Neural cell (in vitro differentiated cells): Measurements from ENCODE around the gene AGBL1. TPM values are rescaled to one million over a fixed set of nuclear protein-coding genes. Genes with fewer than 3 reads are reported as not detected.

Experiments
- H2AFZ ChIP-seq: fragments of 200-600, 300-800 bp; sonication (generic), shearing (Covaris generic); 2 replicates; pipeline ENCODE4 v1.6.0; 2014; ENCODE audit warnings: low read depth, mild to moderate bottlenecking, antibody characterized with exemption, low read length, moderate library complexity
- H3F3A ChIP-seq: fragments of 200-600 bp; shearing (Covaris generic); 2 replicates; pipeline ENCODE4 v1.6.1; 2016; ENCODE audit warnings: mild to moderate bottlenecking, moderate library complexity, mixed read lengths, antibody characterized with exemption, low read length; ENCODE audit not compliant: insufficient read depth, poor library complexity, severe bottlenecking
- H3K27ac ChIP-seq: fragments of 200-600, 300-800 bp; sonication (generic), shearing (Covaris generic); 2 replicates; pipeline ENCODE4 v1.5.1; 2014; ENCODE audit warnings: mild to moderate bottlenecking, low read length, moderate library complexity
- H3K27me3 ChIP-seq: fragments of 300-800, 200-600 bp; sonication (generic), shearing (Covaris generic); 2 replicates; pipeline ENCODE4 v1.6.0; 2014; ENCODE audit warnings: mild to moderate bottlenecking, low read depth, low read length, moderate library complexity; ENCODE audit not compliant: insufficient read depth
- H3K36me3 ChIP-seq: fragments of 300-800, 200-600 bp; sonication (generic), shearing (Covaris generic); 2 replicates; pipeline ENCODE4 v1.5.1; 2014; ENCODE audit warnings: mild to moderate bottlenecking, antibody characterized with exemption, low read length, moderate library complexity; ENCODE audit not compliant: insufficient read depth
- H3K4me2 ChIP-seq: fragments of 300-800, 200-600 bp; sonication (generic), shearing (Covaris generic); 2 replicates; pipeline ENCODE4 v1.6.0; 2014; ENCODE audit warnings: mild to moderate bottlenecking, low read length
- H3K4me3 ChIP-seq: fragments of 300-800, 200-600 bp; sonication (generic), shearing (Covaris generic); 2 replicates; pipeline ENCODE4 v1.5.1; 2014; ENCODE audit warnings: mild to moderate bottlenecking, low read length, moderate library complexity
- H3K79me2 ChIP-seq: fragments of 200-600 bp; shearing (Covaris generic); replicated peaks from 2 replicates; pipeline ENCODE4 v1.6.0; 2014; ENCODE audit warnings: mild to moderate bottlenecking, low read length, moderate library complexity; ENCODE audit not compliant: insufficient read depth
- H3K9ac ChIP-seq: fragments of 300-800, 200-600 bp; sonication (generic), shearing (Covaris generic); 2 replicates; pipeline ENCODE4 v1.6.1; 2016; ENCODE audit warnings: mild to moderate bottlenecking, low read length, mixed read lengths
- H3K9me2 ChIP-seq: fragments of 200-600 bp; shearing (Covaris generic); 2 replicates; pipeline ENCODE4 v1.6.1; 2016; ENCODE audit warnings: mild to moderate bottlenecking, low read length, mixed read lengths; ENCODE audit not compliant: insufficient read depth
- H3K9me3 ChIP-seq: fragments of 200-600, 300-800 bp; sonication (generic), shearing (Covaris generic); 2 replicates; pipeline ENCODE4 v1.6.1; 2016; ENCODE audit warnings: mild to moderate bottlenecking, mixed run types, low read length, moderate library complexity, mixed read lengths
- H4K20me1 ChIP-seq: fragments of 200-600 bp; shearing (Covaris generic); 2 replicates; pipeline ENCODE4 v1.6.1; 2016; ENCODE audit warnings: mild to moderate bottlenecking, mixed run types; ENCODE audit not compliant: insufficient read depth
- EP300 ChIP-seq: fragments of 450-650 bp; conservative IDR thresholded peaks from 2 replicates; pipeline ENCODE4 v1.6.1; 2014; ENCODE audit warnings: antibody characterized with exemption, mild to moderate bottlenecking, moderate library complexity; ENCODE audit not compliant: poor library complexity, severe bottlenecking
- EZH2 ChIP-seq: fragments of 200-600, 300-800 bp; shearing (Covaris generic), sonication (generic); IDR thresholded peaks from 2 replicates; pipeline ENCODE4 v1.6.1; 2014; ENCODE audit warnings: antibody characterized with exemption, low read length, borderline replicate concordance, mild to moderate bottlenecking; ENCODE audit not compliant: insufficient read depth, poor library complexity, severe bottlenecking
- MXI1 ChIP-seq: fragments of 450-650 bp; conservative IDR thresholded peaks from 2 replicates; pipeline ENCODE4 v1.6.1; 2014; ENCODE audit warnings: antibody characterized with exemption, mild to moderate bottlenecking; ENCODE audit not compliant: poor library complexity, severe bottlenecking
- POLR2AphosphoS5 ChIP-seq: IDR thresholded peaks from 2 replicates; pipeline ENCODE4 v1.6.1; 2012
- RAD21 ChIP-seq: fragments of 450-650 bp; conservative IDR thresholded peaks from 2 replicates; pipeline ENCODE4 v1.6.1; 2014; ENCODE audit warnings: antibody characterized with exemption, mild to moderate bottlenecking, moderate library complexity
- SMC3 ChIP-seq: fragments of 450-650 bp; conservative IDR thresholded peaks from 2 replicates; pipeline ENCODE4 v1.6.1; 2014; ENCODE audit warnings: antibody characterized with exemption, mild to moderate bottlenecking, moderate library complexity; ENCODE audit not compliant: poor library complexity
- TAF1 ChIP-seq: IDR thresholded peaks from 2 replicates; pipeline ENCODE4 v1.6.1; 2012; ENCODE audit warnings: low read depth
- polyA plus RNA-seq: library from polyadenylated mRNA; depleted of rRNA; stranded (reverse); fragments of >200 nt; gene quantifications from 2 replicates; pipeline ENCODE4 v1.2.3, GENCODE V29; 2014
- TF ChIP-seq, protein P1 (sequence below): fragments of 450-650 bp; IDR thresholded peaks from 2 replicates; pipeline ENCODE4 v1.5.1; 2014; ENCODE audit warnings: antibody characterized with exemption, mild to moderate bottlenecking, moderate library complexity; ENCODE audit not compliant: poor library complexity, severe bottlenecking
- TF ChIP-seq, protein P2 (sequence below): IDR thresholded peaks from 2 replicates; pipeline ENCODE4 v1.6.1; 2012; ENCODE audit warnings: borderline replicate concordance

AGBL1 gene
- polyA plus RNA-seq, 1 donor from 2014 or later, result 0.12 TPM

DNA sequence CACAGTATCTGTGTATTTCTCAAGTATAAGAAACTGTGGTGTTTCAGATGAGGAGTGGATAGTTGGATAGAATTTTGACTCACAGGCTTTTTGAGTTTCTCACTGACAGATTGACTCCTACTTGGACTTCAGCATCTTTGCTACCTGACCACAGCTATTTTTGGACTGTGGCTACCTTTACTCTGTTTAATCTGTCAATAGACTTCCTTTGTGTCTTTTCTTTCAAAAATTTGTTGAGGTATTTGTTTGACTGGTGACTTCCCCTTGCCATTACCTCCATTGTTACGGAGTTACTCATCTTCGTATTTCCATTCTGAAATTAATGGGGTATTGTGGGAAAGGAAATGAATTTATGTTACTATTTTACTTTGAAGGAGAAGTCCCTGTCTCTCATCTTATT lies 123.8 kb downstream of the AGBL1 start:
- Histone ChIP-seq H3K27me3 (no peaks in the 10 kb centered on the region), H3K4me3 (no peak overlapping the region), H3K9ac (no peak overlapping the region), H2AFZ (no peak overlapping the region), H3F3A (no peaks in the 10 kb centered on the region), H3K9me2 (no peaks in the 10 kb centered on the region), H4K20me1 (no peaks in the 10 kb centered on the region), H3K27ac (no peak overlapping the region), H3K4me2 (no peak overlapping the region), H3K9me3 (no peaks in the 10 kb centered on the region), H3K36me3 (no peaks in the 10 kb centered on the region), H3K79me2 (no peaks in the 10 kb centered on the region)
- TF ChIP-seq POLR2AphosphoS5, result no peak
- no peak for TF ChIP-seq EP300
- TF ChIP-seq SMC3, result no peak
- no peak for TF ChIP-seq RAD21
- TF ChIP-seq EZH2, result no peak
- TF ChIP-seq, protein P1, sequence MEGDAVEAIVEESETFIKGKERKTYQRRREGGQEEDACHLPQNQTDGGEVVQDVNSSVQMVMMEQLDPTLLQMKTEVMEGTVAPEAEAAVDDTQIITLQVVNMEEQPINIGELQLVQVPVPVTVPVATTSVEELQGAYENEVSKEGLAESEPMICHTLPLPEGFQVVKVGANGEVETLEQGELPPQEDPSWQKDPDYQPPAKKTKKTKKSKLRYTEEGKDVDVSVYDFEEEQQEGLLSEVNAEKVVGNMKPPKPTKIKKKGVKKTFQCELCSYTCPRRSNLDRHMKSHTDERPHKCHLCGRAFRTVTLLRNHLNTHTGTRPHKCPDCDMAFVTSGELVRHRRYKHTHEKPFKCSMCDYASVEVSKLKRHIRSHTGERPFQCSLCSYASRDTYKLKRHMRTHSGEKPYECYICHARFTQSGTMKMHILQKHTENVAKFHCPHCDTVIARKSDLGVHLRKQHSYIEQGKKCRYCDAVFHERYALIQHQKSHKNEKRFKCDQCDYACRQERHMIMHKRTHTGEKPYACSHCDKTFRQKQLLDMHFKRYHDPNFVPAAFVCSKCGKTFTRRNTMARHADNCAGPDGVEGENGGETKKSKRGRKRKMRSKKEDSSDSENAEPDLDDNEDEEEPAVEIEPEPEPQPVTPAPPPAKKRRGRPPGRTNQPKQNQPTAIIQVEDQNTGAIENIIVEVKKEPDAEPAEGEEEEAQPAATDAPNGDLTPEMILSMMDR, result no peak
- TF ChIP-seq, protein P2, sequence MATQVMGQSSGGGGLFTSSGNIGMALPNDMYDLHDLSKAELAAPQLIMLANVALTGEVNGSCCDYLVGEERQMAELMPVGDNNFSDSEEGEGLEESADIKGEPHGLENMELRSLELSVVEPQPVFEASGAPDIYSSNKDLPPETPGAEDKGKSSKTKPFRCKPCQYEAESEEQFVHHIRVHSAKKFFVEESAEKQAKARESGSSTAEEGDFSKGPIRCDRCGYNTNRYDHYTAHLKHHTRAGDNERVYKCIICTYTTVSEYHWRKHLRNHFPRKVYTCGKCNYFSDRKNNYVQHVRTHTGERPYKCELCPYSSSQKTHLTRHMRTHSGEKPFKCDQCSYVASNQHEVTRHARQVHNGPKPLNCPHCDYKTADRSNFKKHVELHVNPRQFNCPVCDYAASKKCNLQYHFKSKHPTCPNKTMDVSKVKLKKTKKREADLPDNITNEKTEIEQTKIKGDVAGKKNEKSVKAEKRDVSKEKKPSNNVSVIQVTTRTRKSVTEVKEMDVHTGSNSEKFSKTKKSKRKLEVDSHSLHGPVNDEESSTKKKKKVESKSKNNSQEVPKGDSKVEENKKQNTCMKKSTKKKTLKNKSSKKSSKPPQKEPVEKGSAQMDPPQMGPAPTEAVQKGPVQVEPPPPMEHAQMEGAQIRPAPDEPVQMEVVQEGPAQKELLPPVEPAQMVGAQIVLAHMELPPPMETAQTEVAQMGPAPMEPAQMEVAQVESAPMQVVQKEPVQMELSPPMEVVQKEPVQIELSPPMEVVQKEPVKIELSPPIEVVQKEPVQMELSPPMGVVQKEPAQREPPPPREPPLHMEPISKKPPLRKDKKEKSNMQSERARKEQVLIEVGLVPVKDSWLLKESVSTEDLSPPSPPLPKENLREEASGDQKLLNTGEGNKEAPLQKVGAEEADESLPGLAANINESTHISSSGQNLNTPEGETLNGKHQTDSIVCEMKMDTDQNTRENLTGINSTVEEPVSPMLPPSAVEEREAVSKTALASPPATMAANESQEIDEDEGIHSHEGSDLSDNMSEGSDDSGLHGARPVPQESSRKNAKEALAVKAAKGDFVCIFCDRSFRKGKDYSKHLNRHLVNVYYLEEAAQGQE, result no peak
- no peak for TF ChIP-seq TAF1
- no peak for TF ChIP-seq MXI1

DNA sequence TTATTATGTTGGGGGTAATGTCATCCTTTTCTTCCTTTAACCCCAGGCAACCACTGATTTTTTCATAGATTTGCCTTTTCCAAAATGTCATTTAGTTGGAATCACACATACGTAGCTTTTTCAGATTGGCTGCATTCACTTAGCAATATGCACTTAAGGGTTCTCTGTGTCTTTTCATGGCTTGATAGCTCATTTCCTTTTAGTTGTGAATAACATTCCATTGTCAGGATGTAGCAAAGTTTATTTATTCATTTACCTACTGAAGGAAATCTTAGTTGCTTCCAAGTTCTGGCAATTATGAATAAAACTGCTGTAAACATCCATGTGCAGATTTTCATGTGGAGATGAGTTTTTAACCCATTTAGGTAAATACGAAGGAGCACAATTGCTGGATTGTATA lies 125.4 kb downstream of the AGBL1 start:
- H3K27me3 ChIP-seq, result no peaks in the 10 kb centered on the region
- H3K79me2 ChIP-seq, result no peaks in the 10 kb centered on the region
- H3K9ac ChIP-seq, result no peak overlapping the region
- no peak for TF ChIP-seq MXI1
- no peak for TF ChIP-seq RAD21
- no peak for TF ChIP-seq SMC3
- TF ChIP-seq, protein P2, result no peak
- TF ChIP-seq EP300, result no peak
- TF ChIP-seq POLR2AphosphoS5, result no peak
- TF ChIP-seq TAF1, result no peak
- TF ChIP-seq EZH2, result no peak
- TF ChIP-seq, protein P1, result no peak
- no peaks in the 10 kb centered on the region for H3K9me2 ChIP-seq
- no peaks in the 10 kb centered on the region for H3K9me3 ChIP-seq
- no peaks in the 10 kb centered on the region for H4K20me1 ChIP-seq
- no peaks in the 10 kb centered on the region for H3K36me3 ChIP-seq
- H3K27ac ChIP-seq, result no peak overlapping the region
- H3K4me2 ChIP-seq, result no peak overlapping the region
- no peaks in the 10 kb centered on the region for H3F3A ChIP-seq
- H2AFZ ChIP-seq, result no peak overlapping the region
- no peak overlapping the region for H3K4me3 ChIP-seq
